CD14-positive monocyte (primary cell): ENCODE measurements around the gene LETM1. TPM values are rescaled to one million over a fixed set of nuclear protein-coding genes. Genes with fewer than 3 reads are reported as not detected.

Source experiments
- DNase-seq, 3 donors: peaks; one replicate each; pipeline ENCODE4 v3.0.0-alpha.2; 2011 to 2022
- H2AFZ ChIP-seq: 2 replicates; pipeline ENCODE4 v1.6.0; 2012; ENCODE audit warnings: mild to moderate bottlenecking, low read depth, low read length, inconsistent platforms; ENCODE audit not compliant: insufficient read depth, poor library complexity, severe bottlenecking
- H3K27ac ChIP-seq, 2 donors: 1 replicate in 1 of 2; 2 replicates in 1 of 2; pipeline ENCODE4 v1.5.1; 2012 to 2013; ENCODE audit warnings: low read length in 2 of 2, control low read depth in 1 of 2, inconsistent platforms in 1 of 2, low read depth in 1 of 2, mild to moderate bottlenecking in 1 of 2
- H3K27me3 ChIP-seq, 2 donors: one replicate each; pipeline versions ENCODE4 v1.6.0 to v1.6.1; 2011 to 2013; ENCODE audit warnings: low read length in 2 of 2; ENCODE audit not compliant: control insufficient read depth in 2 of 2, insufficient read depth in 2 of 2
- H3K36me3 ChIP-seq, 2 donors: replicated peaks in 1 of 2; 1 replicate in 1 of 2; 2 replicates in 1 of 2; pipeline versions ENCODE4 v1.5.1 to v1.6.1; 2012 to 2013; ENCODE audit warnings: low read length in 2 of 2, control low read depth in 1 of 2, inconsistent platforms in 1 of 2, mild to moderate bottlenecking in 1 of 2; ENCODE audit not compliant: insufficient read depth in 2 of 2, control insufficient read depth in 1 of 2
- H3K4me1 ChIP-seq, 2 donors: 1 replicate in 1 of 2; 2 replicates in 1 of 2; pipeline versions ENCODE4 v1.5.1 to v1.6.1; 2012 to 2013; ENCODE audit warnings: low read length in 2 of 2, control low read depth in 1 of 2, inconsistent platforms in 1 of 2, mild to moderate bottlenecking in 1 of 2, moderate library complexity in 1 of 2; ENCODE audit not compliant: insufficient read depth in 2 of 2, control insufficient read depth in 1 of 2
- H3K4me2 ChIP-seq: replicated peaks from 2 replicates; pipeline ENCODE3; 2012; ENCODE audit warnings: low read length, moderate library complexity, mild to moderate bottlenecking; ENCODE audit not compliant: poor library complexity, severe bottlenecking; ENCODE audit errors: extremely low read depth
- H3K4me3 ChIP-seq, 3 experiments: fragments of 200-600 bp in 1 of 3; sonication (generic) in 1 of 3; replicated peaks in 1 of 3; 1 replicate in 2 of 3; 2 replicates in 1 of 3; pipeline ENCODE4 v1.5.1; 2011 to 2013; ENCODE audit warnings: low read length in 3 of 3, mild to moderate bottlenecking in 3 of 3, control low read depth in 2 of 3, low read depth in 2 of 3, inconsistent platforms in 1 of 3, moderate library complexity in 1 of 3
- H3K79me2 ChIP-seq: 2 replicates; pipeline ENCODE4 v1.6.0; 2012; ENCODE audit warnings: mild to moderate bottlenecking, control low read depth, inconsistent platforms, low read length, moderate library complexity; ENCODE audit not compliant: insufficient read depth
- H3K9ac ChIP-seq: 2 replicates; pipeline ENCODE4 v1.6.0; 2017; ENCODE audit warnings: low read length, mild to moderate bottlenecking; ENCODE audit not compliant: insufficient read depth, poor library complexity, severe bottlenecking
- H3K9me3 ChIP-seq, 2 donors: replicated peaks in 1 of 2; 1 replicate in 1 of 2; 2 replicates in 1 of 2; pipeline versions ENCODE4 v1.5.1 to v1.6.1; 2012 to 2013; ENCODE audit warnings: low read length in 2 of 2, control low read depth in 1 of 2; ENCODE audit not compliant: control insufficient read depth in 1 of 2, insufficient read depth in 1 of 2
- H4K20me1 ChIP-seq: 2 replicates; pipeline ENCODE4 v1.6.0; 2012; ENCODE audit warnings: mild to moderate bottlenecking, low read length, control low read depth, moderate library complexity; ENCODE audit not compliant: insufficient read depth
- H3K27ac Mint-ChIP-seq, 7 donors: one replicate each; pipeline ENCODE4 v1.8.0; 2020; ENCODE audit warnings: mild to moderate bottlenecking in 7 of 7, mixed read lengths in 7 of 7, moderate library complexity in 6 of 7, inconsistent platforms in 2 of 7
- H3K27me3 Mint-ChIP-seq, 3 donors: one replicate each; pipeline ENCODE4 v1.8.0; 2021 to 2022; ENCODE audit warnings: low read depth in 3 of 3, mild to moderate bottlenecking in 3 of 3, mixed read lengths in 3 of 3, moderate library complexity in 3 of 3, inconsistent platforms in 1 of 3
- H3K36me3 Mint-ChIP-seq, 2 donors: one replicate each; pipeline ENCODE4 v1.8.0; 2020; ENCODE audit warnings: mixed read lengths in 2 of 2, inconsistent platforms in 1 of 2, mild to moderate bottlenecking in 1 of 2
- H3K4me1 Mint-ChIP-seq: one replicate; pipeline ENCODE4 v1.8.0; 2020; ENCODE audit warnings: mild to moderate bottlenecking, mixed read lengths
- H3K4me3 Mint-ChIP-seq, 2 donors: one replicate each; pipeline ENCODE4 v1.8.0; 2020; ENCODE audit warnings: mild to moderate bottlenecking in 2 of 2, mixed read lengths in 2 of 2, moderate library complexity in 1 of 2
- H3K9me3 Mint-ChIP-seq, 7 donors: one replicate each; pipeline ENCODE4 v1.8.0; 2020 to 2022; ENCODE audit warnings: mixed read lengths in 7 of 7, mild to moderate bottlenecking in 6 of 7, moderate library complexity in 6 of 7, inconsistent platforms in 2 of 7
- WGBS: methylation state at CpG from one replicate; pipeline ENCODE4 v1.1.5; 2013; ENCODE audit warnings: missing lambda C conversion rate; ENCODE audit not compliant: insufficient coverage; 5-methylcytosine and 5-hydroxymethylcytosine counted together
- intact Hi-C, 2 donors: fragments of 100-400 bp; cut with micrococcal nuclease; formaldehyde crosslinking; loops; one replicate each; pipeline versions ENCODE4 v1.15.0 to v1.15.1; 2023
- polyA plus RNA-seq, 3 donors: library from polyadenylated mRNA; depleted of rRNA in 1 of 3; unstranded in 2 of 3; stranded (reverse) in 1 of 3; fragments of 300-500 nt in 2 of 3; fragments of >200 nt in 1 of 3; fragmentation: Illumina TruSeq in 2 of 3; gene quantifications; 1 replicate in 2 of 3; 2 replicates in 1 of 3; pipeline ENCODE4 v1.2.3, GENCODE V29; 2012 to 2021
- TF ChIP-seq, protein P1 (sequence below): fragments of 200-600 bp; IDR thresholded peaks from one replicate; pipeline ENCODE4 v1.8.0; 2022; ENCODE audit warnings: antibody characterized with exemption, mild to moderate bottlenecking

LETM1 gene
- polyA plus RNA-seq, 3 donors: 6.2 to 18.6 (median 9.0) TPM

DNA sequence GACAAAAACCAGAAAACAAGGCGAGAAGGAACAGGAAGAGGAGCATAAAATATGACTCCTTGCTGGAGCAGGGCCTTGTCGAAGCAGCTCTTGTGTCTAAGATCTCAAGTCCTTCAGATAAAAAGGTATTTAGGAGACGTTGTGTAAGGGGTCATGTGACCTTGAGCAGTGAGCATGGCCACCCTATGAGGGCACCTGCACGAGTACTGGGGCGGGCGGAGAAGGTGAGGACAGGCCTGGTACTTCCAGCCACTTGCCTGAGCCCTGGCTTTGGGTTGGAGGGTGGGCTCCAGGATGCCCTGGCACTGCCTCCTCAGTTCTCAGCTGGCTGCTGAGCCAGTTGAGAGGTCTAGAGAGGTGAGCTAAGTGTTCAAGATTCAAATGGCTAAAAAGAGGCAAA lies 45.2 kb upstream of the LETM1 start:
- Mint-ChIP-seq H3K9me3 (no peaks in the 10 kb centered on the region), H3K4me3 (no peak overlapping the region), H3K4me1 (peaks cover 4% of the 10 kb centered on the region), H3K36me3 (peaks cover 48 to 65% of the 10 kb centered on the region in 2 donors), H3K27ac (peak overlapping the region in 3 of 7 donors; percentile 30 to 62 (median 61)), H3K27me3 (no peaks in the 10 kb centered on the region)
- TF ChIP-seq, protein P1, sequence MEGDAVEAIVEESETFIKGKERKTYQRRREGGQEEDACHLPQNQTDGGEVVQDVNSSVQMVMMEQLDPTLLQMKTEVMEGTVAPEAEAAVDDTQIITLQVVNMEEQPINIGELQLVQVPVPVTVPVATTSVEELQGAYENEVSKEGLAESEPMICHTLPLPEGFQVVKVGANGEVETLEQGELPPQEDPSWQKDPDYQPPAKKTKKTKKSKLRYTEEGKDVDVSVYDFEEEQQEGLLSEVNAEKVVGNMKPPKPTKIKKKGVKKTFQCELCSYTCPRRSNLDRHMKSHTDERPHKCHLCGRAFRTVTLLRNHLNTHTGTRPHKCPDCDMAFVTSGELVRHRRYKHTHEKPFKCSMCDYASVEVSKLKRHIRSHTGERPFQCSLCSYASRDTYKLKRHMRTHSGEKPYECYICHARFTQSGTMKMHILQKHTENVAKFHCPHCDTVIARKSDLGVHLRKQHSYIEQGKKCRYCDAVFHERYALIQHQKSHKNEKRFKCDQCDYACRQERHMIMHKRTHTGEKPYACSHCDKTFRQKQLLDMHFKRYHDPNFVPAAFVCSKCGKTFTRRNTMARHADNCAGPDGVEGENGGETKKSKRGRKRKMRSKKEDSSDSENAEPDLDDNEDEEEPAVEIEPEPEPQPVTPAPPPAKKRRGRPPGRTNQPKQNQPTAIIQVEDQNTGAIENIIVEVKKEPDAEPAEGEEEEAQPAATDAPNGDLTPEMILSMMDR: no peak
- no peak overlapping the region for H3K4me2 ChIP-seq
- WGBS: 89% methylated on average over 5 of the region's 6 CpGs
- no peaks in the 10 kb centered on the region for H4K20me1 ChIP-seq
- H3K4me1 ChIP-seq: peaks cover 0 to 2% of the 10 kb centered on the region in 2 donors
- H3K9ac ChIP-seq: no peak overlapping the region
- H3K9me3 ChIP-seq: no peaks in the 10 kb centered on the region
- H3K27ac ChIP-seq: no peak overlapping the region
- H3K27me3 ChIP-seq: no peaks in the 10 kb centered on the region
- H2AFZ ChIP-seq: no peak overlapping the region
- no peak for DNase-seq
- peaks cover 94% of the 10 kb centered on the region for H3K79me2 ChIP-seq
- intact Hi-C loops: loop anchor here (5.0 to 10.0 kb wide), 2 partner anchors 44 to 46 kb away; partner anchors contain the start of gene LETM1 (in 2 of the 2)
- peaks cover 39 to 59% of the 10 kb centered on the region in 2 donors for H3K36me3 ChIP-seq
- no peak overlapping the region for H3K4me3 ChIP-seq

DNA sequence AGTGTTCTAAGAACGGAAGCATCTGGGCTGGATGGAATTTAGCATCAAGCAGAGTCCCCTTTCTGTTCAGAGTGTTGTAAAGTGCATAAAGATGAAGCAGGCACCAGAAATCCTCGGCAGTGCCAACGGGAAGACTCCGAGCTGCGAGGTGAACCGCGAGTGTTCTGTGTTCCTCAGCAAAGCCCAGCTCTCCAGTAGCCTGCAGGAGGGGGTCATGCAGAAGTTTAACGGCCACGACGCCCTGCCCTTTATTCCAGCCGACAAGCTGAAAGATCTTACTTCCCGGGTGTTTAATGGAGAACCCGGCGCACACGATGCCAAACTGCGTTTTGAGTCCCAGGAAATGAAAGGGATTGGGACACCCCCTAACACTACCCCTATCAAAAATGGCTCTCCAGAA lies 44.7 kb upstream of the LETM1 start:
- peak overlapping the region in 1 of 7 donors; percentile 62 for H3K27ac Mint-ChIP-seq
- peaks cover 4% of the 10 kb centered on the region for H3K4me1 Mint-ChIP-seq
- DNase-seq: no peak
- peaks cover 94% of the 10 kb centered on the region for H3K79me2 ChIP-seq
- H3K27me3 Mint-ChIP-seq: no peaks in the 10 kb centered on the region
- TF ChIP-seq, protein P1: no peak
- H2AFZ ChIP-seq: no peak overlapping the region
- no peaks in the 10 kb centered on the region for H3K9me3 ChIP-seq
- H3K4me3 Mint-ChIP-seq: no peak overlapping the region
- no peak overlapping the region for H3K9ac ChIP-seq
- no peak overlapping the region for H3K27ac ChIP-seq
- H3K4me2 ChIP-seq: no peak overlapping the region
- H4K20me1 ChIP-seq: no peaks in the 10 kb centered on the region
- no peaks in the 10 kb centered on the region for H3K27me3 ChIP-seq
- WGBS: 98% methylated on average over 12 of the region's 16 CpGs
- H3K36me3 Mint-ChIP-seq: peaks cover 45 to 65% of the 10 kb centered on the region in 2 donors
- peaks cover 0 to 2% of the 10 kb centered on the region in 2 donors for H3K4me1 ChIP-seq
- H3K4me3 ChIP-seq: no peak overlapping the region
- H3K9me3 Mint-ChIP-seq: no peaks in the 10 kb centered on the region
- intact Hi-C loops: loop anchor here (5.0 to 10.0 kb wide), 2 partner anchors 43 to 46 kb away; partner anchors contain the start of gene LETM1 (in 2 of the 2)
- H3K36me3 ChIP-seq: peaks cover 38 to 54% of the 10 kb centered on the region in 2 donors
